Dendritic cell treated with granulocyte-macrophage colony-stimulating factor and Interleukin-4, amounts not matched to agents 40 ng/mL and 50 ng/mL, for 4 days (primary cell): ENCODE measurements around the gene TMEM168.
"Not testable (repeated sequence)": the region's sequence is repeated elsewhere in the genome, so short reads cannot be mapped to it uniquely, and the experiment has no call there.

Experiments
- H3K27ac Mint-ChIP-seq: one replicate; pipeline ENCODE4 v1.8.0; 2022; ENCODE audit warnings: mild to moderate bottlenecking, mixed read lengths
- H3K27me3 Mint-ChIP-seq: one replicate; pipeline ENCODE4 v1.8.0; 2022; ENCODE audit warnings: mild to moderate bottlenecking, mixed read lengths
- H3K36me3 Mint-ChIP-seq: one replicate; pipeline ENCODE4 v1.8.0; 2022; ENCODE audit warnings: low read depth, mixed read lengths
- H3K4me1 Mint-ChIP-seq: one replicate; pipeline ENCODE4 v1.8.0; 2022; ENCODE audit warnings: low read depth, mixed read lengths
- H3K4me3 Mint-ChIP-seq: one replicate; pipeline ENCODE4 v1.8.0; 2022; ENCODE audit warnings: mild to moderate bottlenecking, moderate library complexity, mixed read lengths
- H3K9me3 Mint-ChIP-seq: one replicate; pipeline ENCODE4 v1.8.0; 2022; ENCODE audit warnings: mixed read lengths
- intact Hi-C: fragments of 100-400 bp; cut with micrococcal nuclease; formaldehyde crosslinking; loops from one replicate; pipeline ENCODE4 v1.15.0; 2022

The TMEM168 gene

GRCh38 chr7:112763996-112764395, 26.2 kb downstream of the TMEM168 start:
- no peaks in the 10 kb centered on the region for H3K27me3 Mint-ChIP-seq
- no peak overlapping the region for H3K27ac Mint-ChIP-seq
- H3K4me1 Mint-ChIP-seq: no peaks in the 10 kb centered on the region
- peaks cover 7% of the 10 kb centered on the region for H3K36me3 Mint-ChIP-seq
- intact Hi-C loops: no loop called here
- H3K9me3 Mint-ChIP-seq: no peaks in the 10 kb centered on the region
- H3K4me3 Mint-ChIP-seq: no peak overlapping the region

- Mint-ChIP-seq H3K4me3 (no peak overlapping the region), H3K27ac (no peak overlapping the region), H3K4me1 (no peaks in the 10 kb centered on the region), H3K36me3 (peaks cover 7% of the 10 kb centered on the region), H3K27me3 (no peaks in the 10 kb centered on the region), H3K9me3 (no peaks in the 10 kb centered on the region)
- intact Hi-C loops: no loop called here
Observed at GRCh38 chr7:112763298-112763697, 26.9 kb downstream of the TMEM168 start.

- no peak overlapping the region for H3K27ac Mint-ChIP-seq
- H3K4me3 Mint-ChIP-seq: no peak overlapping the region
- no peaks in the 10 kb centered on the region for H3K4me1 Mint-ChIP-seq
- intact Hi-C loops: no loop called here
- H3K27me3 Mint-ChIP-seq: no peaks in the 10 kb centered on the region
- no peaks in the 10 kb centered on the region for H3K36me3 Mint-ChIP-seq
- H3K9me3 Mint-ChIP-seq: no peaks in the 10 kb centered on the region
Observed at GRCh38 chr7:112759905-112760304, 30.3 kb downstream of the TMEM168 start.

- H3K27ac Mint-ChIP-seq: no peak overlapping the region
- no peaks in the 10 kb centered on the region for H3K9me3 Mint-ChIP-seq
- no peaks in the 10 kb centered on the region for H3K4me1 Mint-ChIP-seq
- intact Hi-C loops: no loop called here
- H3K36me3 Mint-ChIP-seq: no peaks in the 10 kb centered on the region
- H3K4me3 Mint-ChIP-seq: no peak overlapping the region
- H3K27me3 Mint-ChIP-seq: no peaks in the 10 kb centered on the region
Observed at GRCh38 chr7:112757337-112757736, 32.9 kb downstream of the TMEM168 start.

- intact Hi-C loops: no loop called here
- no peaks in the 10 kb centered on the region for H3K4me1 Mint-ChIP-seq
- no peaks in the 10 kb centered on the region for H3K36me3 Mint-ChIP-seq
- no peaks in the 10 kb centered on the region for H3K27me3 Mint-ChIP-seq
- no peaks in the 10 kb centered on the region for H3K9me3 Mint-ChIP-seq
- H3K4me3 Mint-ChIP-seq: no peak overlapping the region
- H3K27ac Mint-ChIP-seq: no peak overlapping the region
Observed at GRCh38 chr7:112753298-112753697, 36.9 kb downstream of the TMEM168 start.

GRCh38 chr7:112752576-112752975, 37.6 kb downstream of the TMEM168 start:
- H3K36me3 Mint-ChIP-seq: no peaks in the 10 kb centered on the region
- no peak overlapping the region for H3K27ac Mint-ChIP-seq
- H3K4me1 Mint-ChIP-seq: no peaks in the 10 kb centered on the region
- H3K27me3 Mint-ChIP-seq: no peaks in the 10 kb centered on the region
- H3K9me3 Mint-ChIP-seq: no peaks in the 10 kb centered on the region
- no peak overlapping the region for H3K4me3 Mint-ChIP-seq
- intact Hi-C loops: no loop called here

GRCh38 chr7:112749775-112750174, 40.4 kb downstream of the TMEM168 start:
- Mint-ChIP-seq H3K36me3 (no peaks in the 10 kb centered on the region), H3K27ac (no peak overlapping the region), H3K4me1 (no peaks in the 10 kb centered on the region), H3K9me3 (no peaks in the 10 kb centered on the region), H3K27me3 (no peaks in the 10 kb centered on the region), H3K4me3 (no peak overlapping the region)
- intact Hi-C loops: no loop called here

GRCh38 chr7:112748381-112748780, 41.8 kb downstream of the TMEM168 start:
- intact Hi-C loops: no loop called here
- no peaks in the 10 kb centered on the region for H3K4me1 Mint-ChIP-seq
- no peak overlapping the region for H3K4me3 Mint-ChIP-seq
- no peak overlapping the region for H3K27ac Mint-ChIP-seq
- H3K36me3 Mint-ChIP-seq: no peaks in the 10 kb centered on the region
- no peaks in the 10 kb centered on the region for H3K9me3 Mint-ChIP-seq
- H3K27me3 Mint-ChIP-seq: no peaks in the 10 kb centered on the region

GRCh38 chr7:112745635-112746034, 44.6 kb downstream of the TMEM168 start:
- Mint-ChIP-seq H3K4me1 (no peaks in the 10 kb centered on the region), H3K9me3 (peaks cover 3% of the 10 kb centered on the region), H3K36me3 (no peaks in the 10 kb centered on the region), H3K4me3 (no peak overlapping the region), H3K27ac (no peak overlapping the region), H3K27me3 (no peaks in the 10 kb centered on the region)
- intact Hi-C loops: no loop called here

- peaks cover 11% of the 10 kb centered on the region for H3K9me3 Mint-ChIP-seq
- H3K27ac Mint-ChIP-seq: no peak overlapping the region
- H3K4me1 Mint-ChIP-seq: no peaks in the 10 kb centered on the region
- H3K4me3 Mint-ChIP-seq: no peak overlapping the region
- intact Hi-C loops: no loop called here
- H3K36me3 Mint-ChIP-seq: no peaks in the 10 kb centered on the region
- H3K27me3 Mint-ChIP-seq: no peaks in the 10 kb centered on the region
Observed at GRCh38 chr7:112744818-112745217, 45.4 kb downstream of the TMEM168 start.

- H3K9me3 Mint-ChIP-seq: peaks cover 21% of the 10 kb centered on the region
- H3K36me3 Mint-ChIP-seq: no peaks in the 10 kb centered on the region
- no peak overlapping the region for H3K27ac Mint-ChIP-seq
- intact Hi-C loops: no loop called here
- H3K4me3 Mint-ChIP-seq: no peak overlapping the region
- H3K4me1 Mint-ChIP-seq: no peaks in the 10 kb centered on the region
- H3K27me3 Mint-ChIP-seq: no peaks in the 10 kb centered on the region
Observed at GRCh38 chr7:112743811-112744210, 46.4 kb downstream of the TMEM168 start.

- no peaks in the 10 kb centered on the region for H3K27me3 Mint-ChIP-seq
- H3K9me3 Mint-ChIP-seq: peaks cover 34% of the 10 kb centered on the region
- no peaks in the 10 kb centered on the region for H3K36me3 Mint-ChIP-seq
- H3K27ac Mint-ChIP-seq: no peak overlapping the region
- intact Hi-C loops: no loop called here
- no peaks in the 10 kb centered on the region for H3K4me1 Mint-ChIP-seq
- no peak overlapping the region for H3K4me3 Mint-ChIP-seq
Observed at GRCh38 chr7:112740667-112741066, 49.5 kb downstream of the TMEM168 start.

GRCh38 chr7:112739436-112740180, 50.6 kb downstream of the TMEM168 start:
- Mint-ChIP-seq H3K27ac (no peak overlapping the region), H3K4me1 (no peaks in the 10 kb centered on the region), H3K9me3 (peaks cover 38% of the 10 kb centered on the region), H3K27me3 (no peaks in the 10 kb centered on the region), H3K36me3 (no peaks in the 10 kb centered on the region), H3K4me3 (no peak overlapping the region)
- intact Hi-C loops: no loop called here

GRCh38 chr7:112735261-112735660, 54.9 kb downstream of the TMEM168 start:
- Mint-ChIP-seq H3K4me3 (no peak overlapping the region), H3K36me3 (no peaks in the 10 kb centered on the region), H3K4me1 (no peaks in the 10 kb centered on the region), H3K27ac (no peak overlapping the region), H3K27me3 (no peaks in the 10 kb centered on the region), H3K9me3 (peaks cover 58% of the 10 kb centered on the region)
- intact Hi-C loops: no loop called here

GRCh38 chr7:112731324-112731723, 58.9 kb downstream of the TMEM168 start:
- H3K4me1 Mint-ChIP-seq, intact Hi-C loops: not testable (repeated sequence)
- H3K9me3 Mint-ChIP-seq: peaks cover 55% of the 10 kb centered on the region

More at GRCh38 chr7:112731324-112731723, 58.9 kb downstream of the TMEM168 start:
- H3K27ac Mint-ChIP-seq, H3K4me3 Mint-ChIP-seq, H3K27me3 Mint-ChIP-seq, H3K36me3 Mint-ChIP-seq: not testable (repeated sequence)
